ENCODE data around the gene SPTBN1. TPM values are rescaled to one million over a fixed set of nuclear protein-coding genes. Genes with fewer than 3 reads are reported as not detected.
A peak's percentile ranks its signal among the peaks of the same experiment; 100 is the strongest.

The SPTBN1 gene
- total and polyA plus RNA-seq, 2 of the 13 experiments (the other 11 are each of a cell fraction or from before 2014, with no cell fraction given): 123 to 299 TPM

- no peak; the same call in 1 of the 2 replicates for TF ChIP-seq THRA (CRISPR knock-in tag; IDR thresholded peaks at IDR 0.05; ENCODE audit: borderline replicate concordance)
- TF ChIP-seq AHDC1 (CRISPR knock-in tag; IDR thresholded peaks at IDR 0.05; ENCODE audit: borderline replicate concordance): peak; percentile 57
- TF ChIP-seq SIN3B (IDR thresholded peaks at IDR 0.05; ENCODE audit: low read length): no peak
- TF ChIP-seq ZNF546 (CRISPR knock-in tag; conservative IDR thresholded peaks at IDR 0.05): 0 out of 2 replicates have a peak, but pooled peaks have one; percentile 7
- no peak for TF ChIP-seq GRHL1 (CRISPR knock-in tag; conservative IDR thresholded peaks at IDR 0.05)
- no peak for TF ChIP-seq TOE1 (CRISPR knock-in tag; IDR thresholded peaks at IDR 0.05)
- 0 out of 2 replicates have a peak, but pooled peaks have one; percentile 11 for TF ChIP-seq PRDM15 (CRISPR knock-in tag; IDR thresholded peaks at IDR 0.05)
- TF ChIP-seq ZNF569 (CRISPR knock-in tag; IDR thresholded peaks at IDR 0.05; ENCODE audit: borderline replicate concordance): no peak
- no peak for TF ChIP-seq MXD1 (CRISPR knock-in tag; IDR thresholded peaks at IDR 0.05)
- no peak for TF ChIP-seq ZFAT (CRISPR knock-in tag; conservative IDR thresholded peaks at IDR 0.05)
- TF ChIP-seq ZNF382 (CRISPR knock-in tag; IDR thresholded peaks at IDR 0.05; ENCODE audit: borderline replicate concordance): no peak
Observed at GRCh38 chr2:54455563-54456361, at the start of gene SPTBN1 (continued).
